Activated T-helper 1 cell treated with anti-CD3 and anti-CD28 coated beads, Interleukin-2, amount 50 U/mL, for 16 hours (primary cell): ENCODE data around the gene CYP2W1.
A peak's percentile ranks its signal among the peaks of the same experiment; 100 is the strongest.

Experiments used
- DNase-seq, 2 donors: peaks; one replicate each; pipeline ENCODE4 v3.0.0-alpha.2; 2020; ENCODE audit warnings: low read depth in 1 of 2, low spot score in 1 of 2

Gene CYP2W1

DNA sequence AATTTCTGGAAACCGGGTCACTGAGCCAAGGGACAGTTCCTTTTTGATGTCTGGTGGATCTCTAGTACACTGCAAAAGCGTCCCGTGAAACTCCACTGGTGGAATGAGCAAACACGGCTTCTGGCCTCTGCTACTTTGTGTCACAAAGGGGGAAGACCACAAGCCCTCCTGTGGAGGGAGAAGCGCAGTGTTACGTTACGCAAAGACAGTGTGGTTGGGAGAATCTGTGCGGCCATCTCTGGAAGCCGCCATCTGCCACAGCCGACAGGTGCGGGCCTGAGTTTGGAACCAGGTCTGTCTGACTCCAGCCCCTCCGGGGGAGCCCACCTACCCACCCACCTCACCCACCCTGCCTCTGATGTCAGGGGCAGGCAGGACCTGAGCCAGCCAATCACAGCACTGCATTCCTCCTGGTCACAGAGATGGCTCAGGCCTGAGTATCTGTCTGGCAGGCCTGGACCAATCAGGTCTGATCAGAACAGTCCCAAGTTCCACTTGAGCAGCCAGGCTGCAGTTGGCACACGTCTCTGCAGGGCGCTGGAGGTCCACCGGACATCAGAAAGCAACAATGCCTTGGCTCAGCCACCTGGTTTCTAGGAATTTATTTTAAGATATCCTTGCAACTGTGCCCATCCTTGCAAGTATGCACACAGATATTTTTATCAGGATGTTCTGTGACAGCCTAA, 3.0 kb upstream of the CYP2W1 start:
- DNase-seq: no peak

DNA sequence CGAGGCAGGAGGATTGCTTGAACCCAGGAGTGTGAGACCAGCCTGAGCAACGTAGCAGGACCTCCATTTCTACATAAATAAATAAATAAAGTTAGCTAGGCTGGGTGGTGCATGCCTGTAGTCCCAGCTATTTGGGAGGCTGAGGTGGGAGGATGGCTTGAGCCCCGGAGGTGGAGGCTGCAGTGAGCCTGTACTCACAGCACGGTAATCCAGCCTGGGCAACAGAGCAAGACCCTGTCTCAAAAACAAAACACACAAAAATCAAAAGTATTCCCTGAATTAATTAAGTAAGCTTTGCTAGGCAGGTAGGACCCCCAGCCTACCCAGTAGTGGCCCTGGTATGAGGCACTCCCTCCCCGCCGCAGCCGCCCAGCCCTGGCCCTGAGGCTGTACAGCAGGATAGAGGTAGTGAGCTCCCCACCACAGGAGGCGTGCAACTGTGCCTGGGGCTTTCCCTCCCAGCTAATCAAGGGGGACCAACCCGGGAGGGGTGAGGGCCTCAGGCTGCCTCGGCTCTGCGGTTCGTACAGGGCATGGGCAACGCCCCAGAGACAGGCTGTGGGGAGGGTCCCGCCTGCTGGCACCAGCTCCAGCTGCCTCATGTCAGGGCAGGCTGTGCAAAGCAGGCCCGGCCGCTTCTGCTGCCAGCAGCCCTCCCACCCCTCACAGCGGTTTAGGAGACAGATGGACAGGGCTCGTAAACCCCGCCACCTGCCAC, 1.0 kb upstream of the CYP2W1 start:
- DNase-seq: no peak

DNA sequence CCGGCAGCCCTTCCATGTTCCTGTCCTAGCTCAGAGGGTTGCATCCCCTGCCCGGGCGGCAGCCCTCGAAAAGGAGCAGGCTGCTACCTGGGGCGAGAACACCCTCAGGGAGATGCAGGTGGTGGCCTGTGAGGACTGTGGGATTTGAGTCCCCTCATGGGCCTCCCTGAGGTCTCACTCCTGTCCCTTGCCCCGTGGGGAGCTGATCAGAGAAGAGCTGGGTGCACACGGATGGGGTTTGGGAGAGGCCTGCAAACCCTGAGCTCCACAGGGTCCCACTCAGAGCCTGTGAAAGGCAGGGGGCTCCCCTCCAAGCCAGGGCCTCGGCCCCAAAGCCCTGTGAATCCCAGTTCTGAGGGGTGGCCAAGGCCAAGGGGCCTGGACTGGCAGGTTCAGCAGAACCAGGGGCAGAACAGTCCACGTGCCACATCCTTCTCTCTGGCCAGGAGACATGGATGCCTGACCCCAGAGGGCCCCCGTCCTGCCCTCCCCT, 424 bp upstream of the CYP2W1 start:
- DNase-seq: no peak

DNA sequence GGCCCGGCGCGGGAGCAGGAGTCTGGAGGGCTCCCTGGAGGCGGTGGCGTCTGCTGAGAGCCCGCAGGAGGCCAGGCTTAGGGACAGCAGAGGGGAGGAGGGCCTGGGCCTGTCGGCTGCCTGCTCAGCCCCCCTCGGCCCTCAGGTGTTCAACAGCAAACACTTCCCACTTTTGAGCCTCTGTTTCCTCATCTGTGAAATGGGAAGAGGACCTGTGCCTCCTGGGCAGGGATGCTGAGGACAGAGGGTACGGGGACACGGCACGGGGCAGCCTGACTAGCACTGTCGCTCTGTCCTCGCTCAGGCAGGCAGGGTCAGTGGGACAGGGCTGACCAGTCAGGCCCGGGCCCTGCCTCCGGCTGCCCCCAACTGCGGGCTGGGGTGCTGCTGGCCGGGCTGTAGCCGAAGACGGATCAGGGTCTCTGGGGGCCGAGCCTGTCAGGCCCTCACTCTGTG, 663 bp downstream of the CYP2W1 start:
- no peak for DNase-seq

DNA sequence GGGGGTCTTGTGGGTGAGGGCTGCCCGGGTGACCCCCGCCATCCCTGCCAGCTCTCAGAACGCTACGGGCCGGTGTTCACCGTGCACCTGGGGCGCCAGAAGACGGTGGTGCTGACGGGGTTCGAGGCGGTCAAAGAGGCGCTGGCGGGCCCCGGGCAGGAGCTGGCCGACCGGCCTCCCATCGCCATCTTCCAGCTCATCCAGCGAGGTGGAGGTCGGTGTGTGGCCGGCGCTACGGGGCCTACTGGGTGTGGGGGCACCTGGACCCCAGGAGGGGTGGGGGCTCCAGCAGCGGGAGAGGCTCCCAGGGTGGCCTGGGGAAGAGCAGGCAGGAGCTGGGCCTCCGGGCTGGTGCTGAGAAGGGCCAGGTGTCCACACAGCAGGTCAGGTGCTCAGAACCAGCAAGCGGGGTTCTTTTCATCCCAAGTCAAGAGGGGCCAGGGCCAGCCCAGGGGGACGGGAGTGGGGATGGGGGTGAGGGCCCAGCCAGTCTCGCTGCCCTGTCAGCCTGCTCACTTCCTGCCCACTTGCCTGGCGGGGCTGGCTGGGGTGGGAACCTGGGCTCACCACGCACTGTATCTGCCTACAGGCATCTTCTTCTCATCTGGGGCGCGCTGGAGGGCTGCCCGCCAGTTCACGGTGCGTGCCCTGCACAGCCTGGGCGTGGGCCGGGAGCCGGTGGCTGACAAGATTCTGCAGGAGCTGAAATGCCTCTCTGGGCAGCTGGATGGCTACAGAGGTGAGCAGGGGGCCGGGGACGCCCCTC, 1.6 kb downstream of the CYP2W1 start:
- no peak for DNase-seq

DNA sequence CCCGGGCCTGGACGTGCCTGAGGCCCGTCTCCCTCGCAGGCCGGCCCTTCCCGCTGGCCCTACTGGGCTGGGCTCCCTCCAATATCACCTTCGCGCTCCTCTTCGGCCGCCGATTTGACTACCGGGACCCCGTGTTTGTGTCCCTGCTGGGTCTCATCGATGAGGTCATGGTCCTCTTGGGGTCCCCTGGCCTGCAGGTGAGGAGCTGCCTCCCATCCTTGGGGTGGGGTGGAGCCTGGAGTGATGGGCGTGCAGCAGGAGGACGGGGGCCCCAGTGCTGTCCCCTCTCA, 2.1 kb downstream of the CYP2W1 start:
- no peak for DNase-seq

DNA sequence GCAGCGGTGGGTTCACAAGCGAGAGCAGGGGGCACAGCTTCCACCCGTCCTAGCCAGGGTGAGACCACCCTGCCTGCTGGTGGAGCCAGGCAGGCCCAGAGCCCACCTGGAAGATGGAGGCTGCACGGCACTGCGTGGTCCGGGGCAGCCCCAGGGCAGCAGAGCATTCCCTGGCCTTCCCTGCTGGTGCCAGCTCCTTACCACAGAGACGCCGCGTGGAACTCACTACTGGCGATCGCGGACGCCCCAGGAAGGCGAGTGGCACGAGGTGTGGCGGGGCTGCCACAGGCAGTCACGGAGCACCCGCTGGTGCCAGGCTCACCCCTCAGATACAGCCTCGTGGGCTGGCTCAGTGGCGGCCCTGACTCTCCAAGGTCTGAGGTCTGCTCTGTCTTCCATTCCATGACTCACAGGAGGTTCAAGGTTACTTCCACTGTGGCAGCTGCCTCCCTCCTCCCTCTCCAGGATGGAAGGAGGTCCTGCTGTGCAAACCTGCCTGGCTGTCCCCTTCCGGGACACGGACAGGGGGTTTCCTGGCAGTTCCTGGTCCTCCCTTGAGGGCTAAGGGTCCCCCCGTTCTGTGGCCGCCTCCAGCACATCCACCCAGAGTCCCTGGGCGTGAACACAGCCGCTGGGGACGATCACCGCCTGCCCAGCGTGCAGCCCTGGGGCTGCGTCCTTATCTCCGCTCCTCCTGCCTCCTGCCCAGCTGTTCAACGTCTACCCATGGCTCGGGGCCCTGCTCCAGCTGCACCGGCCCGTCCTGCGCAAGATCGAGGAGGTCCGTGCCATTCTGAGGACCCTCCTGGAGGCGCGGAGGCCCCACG, 3.1 kb downstream of the CYP2W1 start:
- no peak for DNase-seq

DNA sequence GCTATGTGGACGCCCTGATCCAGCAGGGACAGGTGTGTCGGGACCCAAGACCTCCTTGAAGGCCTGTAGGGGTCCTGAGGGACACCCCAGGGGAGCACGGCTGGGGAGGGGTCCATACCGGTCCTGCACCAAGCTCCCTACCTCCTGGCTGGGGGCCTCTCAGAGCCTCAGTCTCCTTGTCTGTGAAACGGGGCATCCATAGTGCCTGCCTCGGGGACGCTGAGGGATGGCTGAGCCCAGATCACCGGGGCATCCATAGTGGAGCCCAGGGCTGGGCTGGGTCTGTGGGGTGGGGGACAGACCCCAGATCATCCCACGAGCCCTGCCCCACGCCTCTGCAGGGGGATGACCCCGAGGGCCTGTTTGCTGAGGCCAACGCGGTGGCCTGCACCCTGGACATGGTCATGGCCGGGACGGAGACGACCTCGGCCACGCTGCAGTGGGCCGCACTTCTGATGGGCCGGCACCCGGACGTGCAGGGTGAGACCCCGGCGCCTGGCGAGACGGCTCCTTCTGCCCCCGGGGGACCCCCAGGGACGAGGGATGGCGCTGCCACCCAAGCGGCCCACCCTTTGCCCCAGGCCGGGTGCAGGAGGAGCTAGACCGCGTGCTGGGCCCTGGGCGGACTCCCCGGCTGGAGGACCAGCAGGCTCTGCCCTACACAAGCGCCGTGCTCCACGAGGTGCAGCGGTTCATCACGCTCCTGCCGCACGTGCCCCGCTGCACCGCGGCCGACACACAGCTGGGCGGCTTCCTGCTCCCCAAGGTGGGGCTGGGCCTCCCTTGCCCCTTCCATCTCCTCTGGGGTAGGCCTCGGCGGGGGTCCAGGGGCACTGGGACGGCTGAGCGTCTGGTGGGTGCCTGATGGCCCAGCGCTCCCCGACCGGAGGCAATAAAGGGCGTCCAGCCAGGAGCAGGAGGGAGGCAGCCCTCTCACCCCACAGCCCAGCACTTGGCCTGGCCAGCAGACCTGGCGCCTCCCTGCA, 4.1 kb downstream of the CYP2W1 start:
- DNase-seq: no peak

DNA sequence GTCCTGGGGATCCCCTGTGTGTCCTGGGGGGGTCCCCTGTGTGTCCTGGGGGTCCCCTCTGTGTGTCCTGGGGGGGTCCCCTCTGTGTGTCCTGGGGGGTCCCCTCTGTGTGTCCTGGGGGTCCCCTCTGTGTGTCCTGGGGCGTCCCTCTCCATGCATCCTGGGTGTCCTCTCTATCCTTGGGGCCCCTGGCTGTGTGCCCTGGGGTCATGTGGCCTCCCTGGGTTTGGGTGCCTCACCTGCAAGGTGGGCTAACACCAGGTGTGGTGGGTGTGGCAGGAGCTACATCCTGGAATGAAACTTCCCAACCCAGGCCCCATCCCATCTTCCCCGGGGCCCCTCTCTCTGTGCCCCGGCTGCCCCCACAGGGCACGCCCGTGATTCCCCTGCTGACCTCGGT, 4.9 kb downstream of the CYP2W1 start:
- DNase-seq: no peak

DNA sequence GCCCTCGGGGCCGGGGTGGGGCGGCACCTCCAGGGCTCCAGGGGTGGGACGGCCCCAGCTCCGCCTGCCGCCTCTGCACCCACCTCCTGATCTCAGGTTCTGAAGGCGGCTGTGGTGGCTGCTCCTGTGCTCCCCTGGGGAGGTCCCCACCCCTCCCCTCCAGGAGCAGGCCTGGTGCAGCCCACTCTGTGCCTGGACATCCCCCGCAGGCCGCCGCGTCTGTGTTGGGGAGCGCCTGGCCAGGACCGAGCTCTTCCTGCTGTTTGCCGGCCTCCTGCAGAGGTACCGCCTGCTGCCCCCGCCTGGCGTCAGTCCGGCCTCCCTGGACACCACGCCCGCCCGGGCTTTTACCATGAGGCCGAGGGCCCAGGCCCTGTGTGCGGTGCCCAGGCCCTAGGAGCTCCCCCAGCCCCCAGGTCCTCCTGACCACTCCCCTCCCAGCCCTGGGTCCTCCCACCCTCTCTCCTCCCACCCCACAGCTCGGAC, 5.5 kb downstream of the CYP2W1 start:
- DNase-seq: no peak

DNA sequence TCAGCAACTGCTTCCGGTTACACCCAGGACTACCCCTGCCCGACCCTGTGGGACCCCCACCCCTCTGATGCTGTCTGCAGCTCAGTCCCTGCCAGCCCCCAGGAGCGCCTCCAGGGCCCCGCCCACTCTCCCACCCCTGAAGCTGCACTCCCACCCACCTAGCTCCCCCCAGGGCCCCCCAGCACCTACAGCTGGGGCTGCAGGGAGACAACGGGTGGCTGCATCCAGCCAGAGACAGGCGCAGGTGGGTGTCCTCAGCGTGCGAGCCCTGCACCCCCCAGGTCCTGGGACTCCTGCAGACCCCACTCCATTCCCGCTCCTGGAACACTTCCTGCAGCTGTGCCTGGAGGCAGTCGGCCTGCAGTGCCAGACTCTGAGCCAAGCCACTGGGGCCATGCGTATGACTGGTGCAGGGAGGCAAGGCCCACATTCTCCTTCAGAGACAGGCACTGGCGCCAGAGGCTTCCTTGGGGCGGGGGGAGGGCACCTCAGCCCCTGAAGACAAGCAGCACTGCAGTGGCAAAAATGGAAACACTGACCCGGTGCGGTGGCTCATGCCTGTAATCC, 6.1 kb downstream of the CYP2W1 start:
- DNase-seq: no peak

DNA sequence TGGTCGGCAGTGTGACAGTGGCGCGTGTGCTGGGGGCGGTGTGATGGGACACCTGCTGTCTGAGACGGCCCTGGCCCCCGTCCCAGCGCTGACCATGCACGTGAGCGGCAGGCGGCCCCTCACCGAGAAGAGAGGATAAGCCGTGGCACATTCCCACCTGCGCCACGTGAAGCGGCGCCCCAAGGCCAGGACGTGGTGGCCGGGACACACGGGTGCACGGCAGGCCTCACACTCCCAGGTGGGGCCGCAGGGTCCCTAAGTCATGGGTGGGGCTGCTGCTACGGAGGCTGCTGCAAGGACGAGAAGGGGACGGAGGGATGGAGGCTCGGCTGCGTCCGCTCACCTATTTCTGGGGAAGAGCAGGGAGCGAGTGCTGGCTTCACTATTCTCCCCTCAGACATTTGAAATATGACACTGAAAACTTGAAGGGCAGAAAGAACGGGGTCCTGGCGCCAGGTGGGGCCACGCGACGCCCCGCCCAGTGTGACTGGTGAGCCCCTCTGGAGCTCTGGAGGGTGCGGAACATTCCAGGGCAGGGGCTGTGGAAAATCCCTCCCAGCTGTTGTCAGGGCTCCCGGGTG, 7.5 kb downstream of the CYP2W1 start:
- no peak for DNase-seq

DNA sequence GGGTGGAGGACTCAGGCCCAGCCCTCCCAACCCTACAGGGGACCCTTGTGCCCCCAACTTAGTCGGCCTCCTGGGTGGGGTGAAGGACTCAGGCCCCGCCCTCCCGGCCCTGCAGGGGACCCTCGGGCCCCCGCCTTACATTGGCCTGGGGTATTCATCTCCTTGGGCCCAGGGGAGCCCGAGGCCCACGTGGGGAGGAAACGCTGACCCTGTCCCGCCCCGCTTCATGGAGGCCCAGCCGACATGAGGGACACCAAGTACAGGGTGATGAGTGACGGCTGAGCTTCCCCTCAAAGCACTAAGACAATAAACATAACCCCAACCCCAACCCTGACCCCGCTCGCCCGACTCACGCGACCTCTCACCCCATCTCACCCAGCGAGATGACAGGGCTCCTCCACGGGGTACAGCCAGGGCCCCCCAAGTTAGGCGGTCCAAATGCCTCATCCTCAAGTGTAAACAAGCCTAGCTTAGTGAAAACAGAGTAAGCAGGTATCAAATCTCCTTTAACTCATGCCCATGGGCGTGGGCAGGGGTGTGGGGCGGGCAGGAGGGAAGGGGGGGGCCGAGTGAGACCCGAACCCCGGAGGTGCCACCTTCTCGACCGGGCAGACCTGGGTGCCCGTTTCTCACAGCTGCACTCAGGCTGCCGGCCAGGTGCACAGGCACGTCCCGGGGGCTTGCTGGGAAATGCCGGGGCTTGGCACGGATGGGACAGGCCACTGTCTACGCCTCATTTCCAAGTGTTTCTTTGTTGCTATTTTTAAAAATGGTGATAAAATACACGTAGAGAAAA, 8.2 kb downstream of the CYP2W1 start:
- DNase-seq: no peak

DNA sequence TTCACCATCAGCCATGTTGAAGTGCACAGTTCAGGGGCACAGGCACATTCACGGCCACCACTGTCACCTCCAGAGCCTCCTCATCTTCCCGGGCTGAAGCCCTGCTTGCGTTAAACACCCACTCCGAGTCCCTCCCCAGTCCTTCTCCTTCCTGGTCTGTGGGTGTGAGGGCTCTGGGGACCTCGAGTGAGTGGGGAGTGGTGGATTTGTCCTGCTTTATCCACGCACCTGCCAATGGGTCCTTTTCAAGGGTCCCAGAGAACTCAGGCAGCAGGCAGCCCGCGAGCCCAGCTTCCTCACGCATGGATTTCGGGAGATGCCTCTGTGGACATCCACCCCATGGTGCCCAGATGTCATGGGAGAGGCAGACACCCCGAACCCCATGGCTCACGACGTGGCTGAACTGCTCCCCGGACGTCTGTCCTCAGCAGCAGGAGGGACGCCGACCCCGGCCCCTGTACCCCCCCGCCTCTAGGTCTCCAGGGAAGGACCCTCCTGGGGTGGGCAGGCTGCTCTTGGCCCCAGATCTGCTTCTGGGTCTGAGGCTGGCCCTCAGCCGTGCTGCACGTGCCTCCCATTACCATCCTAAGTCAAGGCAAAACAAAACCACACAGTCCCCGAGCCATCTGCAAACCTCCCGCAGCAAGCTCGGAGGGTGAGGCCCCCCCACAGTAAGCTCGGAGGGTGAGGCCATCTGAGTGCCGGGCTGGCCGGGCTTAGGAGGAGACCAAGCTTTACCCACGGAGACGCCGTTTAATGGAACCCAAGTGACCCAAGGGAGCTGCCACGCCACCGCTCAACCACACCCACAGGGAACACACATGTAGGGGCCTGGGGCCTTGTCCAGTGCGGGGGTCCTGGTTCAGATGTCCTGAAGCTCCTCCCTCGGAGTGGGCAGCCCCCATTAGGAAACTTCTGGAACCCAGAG, 9.0 kb downstream of the CYP2W1 start:
- DNase-seq: no peak

DNA sequence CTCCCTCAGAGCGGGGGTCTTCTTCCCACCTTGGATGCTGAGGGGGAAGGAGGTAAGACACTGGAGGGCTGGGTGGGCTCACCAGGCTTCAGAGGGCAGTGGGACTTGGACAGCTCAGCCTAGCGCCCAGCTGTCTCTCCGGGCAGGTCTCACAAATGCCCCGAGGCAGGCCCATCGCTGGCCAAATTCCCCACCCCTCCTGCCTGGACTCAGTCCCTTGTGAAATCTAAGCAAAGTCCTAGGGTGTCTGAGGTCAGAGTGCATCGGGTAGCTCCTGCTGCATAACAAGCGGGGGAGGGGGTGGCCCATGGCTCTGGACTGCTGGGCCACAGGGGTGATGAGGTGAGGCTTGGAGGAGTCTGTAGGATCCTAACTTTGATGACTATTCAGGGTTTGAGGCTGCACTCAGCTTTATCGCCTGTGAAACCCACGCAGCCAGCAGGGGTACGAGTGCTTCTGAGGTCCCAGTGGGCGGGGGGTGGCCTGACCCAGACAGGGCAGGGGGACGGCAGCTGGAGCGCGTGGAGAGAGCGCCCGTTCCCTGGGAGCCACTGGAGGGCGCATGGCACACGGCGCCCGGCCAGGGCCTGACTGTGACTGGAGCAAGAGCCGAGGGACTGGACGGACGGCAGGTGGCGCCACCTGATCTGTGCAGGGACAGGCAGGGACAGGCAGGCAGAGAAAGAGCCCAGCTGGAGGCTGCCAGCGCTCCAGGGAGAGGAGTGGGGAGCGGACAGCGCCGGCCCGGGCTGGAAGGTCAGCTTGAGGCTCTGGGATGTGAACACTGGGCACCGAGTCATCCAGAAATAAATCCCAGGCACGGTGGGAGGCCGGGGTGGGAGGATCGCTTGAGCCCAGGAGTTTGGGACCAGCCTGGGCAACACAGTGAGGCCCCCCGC, 10.0 kb downstream of the CYP2W1 start:
- DNase-seq: peak; percentile 88 to 89

DNA sequence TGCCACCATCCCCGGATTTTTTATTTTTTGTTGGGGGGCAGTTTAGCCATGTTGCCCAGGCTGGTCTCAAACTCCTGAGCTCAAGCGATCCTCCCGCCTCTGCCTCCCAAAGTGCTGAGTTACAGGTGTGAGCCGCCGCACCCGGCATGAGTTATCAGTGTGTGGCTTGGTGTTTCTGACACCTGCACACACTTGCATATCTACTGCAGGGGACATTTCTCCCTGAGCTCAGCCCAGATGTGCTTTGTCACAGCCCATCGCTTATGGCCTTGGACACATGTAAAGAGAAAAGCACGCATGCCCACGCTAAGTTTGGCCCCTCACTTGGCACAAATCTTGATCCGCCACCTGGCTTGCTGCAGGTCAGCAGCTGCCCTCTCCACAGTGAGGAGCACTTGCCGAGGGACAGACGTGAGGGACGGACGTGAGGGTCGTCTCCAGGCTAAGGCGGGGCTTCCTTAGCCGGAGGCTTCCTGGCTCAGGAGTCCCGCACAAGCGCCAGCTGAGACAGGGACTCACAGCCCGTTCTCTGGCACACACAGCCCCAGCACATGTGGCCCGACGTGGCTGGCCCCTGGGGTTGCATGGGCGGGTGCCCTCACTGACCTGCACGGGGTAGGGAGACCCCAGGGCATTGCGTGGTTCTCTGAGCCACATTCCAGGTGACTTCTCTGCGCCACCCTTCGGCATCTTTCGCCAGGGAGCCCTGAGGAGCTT, 11.8 kb downstream of the CYP2W1 start:
- DNase-seq: no peak
